ENCODE measurements around the gene GRK4.
"Not testable (repeated sequence)": the region's sequence is repeated elsewhere in the genome, so short reads cannot be mapped to it uniquely, and the experiment has no call there.

Gene GRK4

GRCh38 chr4:2942037-2942531 is 21.3 kb upstream of the GRK4 start:
- no peak for DNase-seq (ENCODE audit: low read depth in 2 of 2)

- DNase-seq (ENCODE audit: low read depth in 2 of 2) = no peak
These were observed 20.6 kb upstream of the GRK4 start for GRCh38 chr4:2942532-2943363.

- no peak for DNase-seq (ENCODE audit: low read depth in 2 of 2)
These were observed 19.8 kb upstream of the GRK4 start for GRCh38 chr4:2943364-2944090.

GRCh38 chr4:2944091-2944482 is 19.3 kb upstream of the GRK4 start:
- DNase-seq (ENCODE audit: low read depth in 2 of 2) = no peak

- no peak for DNase-seq (ENCODE audit: low read depth in 2 of 2)
These were observed 18.5 kb upstream of the GRK4 start for GRCh38 chr4:2944586-2945526.

DNA sequence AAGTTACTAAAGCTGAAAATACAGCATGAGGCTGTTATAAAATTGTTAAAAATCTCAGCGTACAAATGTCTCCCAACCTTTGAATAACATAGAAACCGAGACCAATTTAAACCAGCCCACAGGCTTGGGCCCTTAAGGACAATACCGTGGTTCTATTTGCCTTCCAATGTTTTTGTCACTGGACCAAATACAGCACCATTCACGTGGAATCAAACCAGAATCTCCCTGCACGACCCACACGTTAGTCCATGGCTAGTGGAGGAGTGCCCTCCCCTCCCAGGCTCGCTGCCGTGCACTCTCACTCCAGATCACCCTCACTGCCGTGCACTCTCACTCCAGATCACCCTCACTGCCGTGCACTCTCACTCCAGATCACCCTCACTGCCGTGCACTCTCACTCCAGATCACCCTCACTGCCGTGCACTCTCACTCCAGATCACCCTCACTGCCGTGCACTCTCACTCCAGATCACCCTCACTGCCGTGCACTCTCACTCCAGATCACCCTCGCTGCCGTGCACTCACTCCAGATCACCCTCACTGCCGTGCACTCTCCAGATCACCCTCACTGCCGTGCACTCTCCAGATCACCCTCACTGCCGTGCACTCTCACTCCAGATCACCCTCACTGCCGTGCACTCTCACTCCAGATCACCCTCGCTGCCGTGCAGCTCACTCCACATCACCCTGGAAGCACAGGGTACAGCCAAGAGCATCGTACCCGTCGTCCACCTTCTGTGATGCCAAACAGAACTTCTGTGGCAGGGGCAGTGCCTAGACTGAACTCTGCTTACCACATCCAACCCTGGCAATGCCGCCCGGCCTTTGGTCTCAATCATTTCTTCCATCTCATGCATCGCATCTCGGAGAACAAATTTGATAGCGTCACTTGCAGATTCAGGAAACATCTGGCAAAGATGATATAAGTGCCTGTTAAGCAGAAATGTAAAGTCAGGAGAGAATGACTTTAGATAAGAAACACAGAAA is 17.5 kb upstream of the GRK4 start:
- DNase-seq (ENCODE audit: low read depth in 2 of 2) = not testable (repeated sequence)

GRCh38 chr4:2946812-2947600 is 16.4 kb upstream of the GRK4 start:
- no peak for DNase-seq (ENCODE audit: low read depth in 2 of 2)

GRCh38 chr4:2947926-2948325 is 15.4 kb upstream of the GRK4 start:
- DNase-seq (ENCODE audit: low read depth in 2 of 2) = no peak

- no peak for DNase-seq (ENCODE audit: low read depth in 2 of 2)
These were observed 14.2 kb upstream of the GRK4 start for GRCh38 chr4:2948895-2949781.

DNA sequence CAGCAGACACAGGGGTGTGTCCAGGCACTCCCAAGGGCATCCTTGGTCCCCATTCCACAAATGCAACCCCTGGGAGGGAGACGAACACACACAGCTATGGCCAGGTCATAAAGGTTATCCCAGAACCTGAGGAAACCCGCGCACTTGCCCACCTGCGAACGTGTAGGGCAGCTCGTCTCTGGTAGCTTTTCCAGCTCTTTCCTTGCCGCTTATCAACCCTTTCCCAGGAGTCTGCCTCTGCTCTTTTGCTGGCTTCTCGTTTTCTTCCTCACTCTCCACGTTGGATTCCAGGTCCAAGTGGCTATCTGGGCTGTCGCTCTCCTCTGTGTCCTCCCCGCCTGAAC is 13.6 kb upstream of the GRK4 start:
- DNase-seq (ENCODE audit: low read depth in 2 of 2) = no peak

DNA sequence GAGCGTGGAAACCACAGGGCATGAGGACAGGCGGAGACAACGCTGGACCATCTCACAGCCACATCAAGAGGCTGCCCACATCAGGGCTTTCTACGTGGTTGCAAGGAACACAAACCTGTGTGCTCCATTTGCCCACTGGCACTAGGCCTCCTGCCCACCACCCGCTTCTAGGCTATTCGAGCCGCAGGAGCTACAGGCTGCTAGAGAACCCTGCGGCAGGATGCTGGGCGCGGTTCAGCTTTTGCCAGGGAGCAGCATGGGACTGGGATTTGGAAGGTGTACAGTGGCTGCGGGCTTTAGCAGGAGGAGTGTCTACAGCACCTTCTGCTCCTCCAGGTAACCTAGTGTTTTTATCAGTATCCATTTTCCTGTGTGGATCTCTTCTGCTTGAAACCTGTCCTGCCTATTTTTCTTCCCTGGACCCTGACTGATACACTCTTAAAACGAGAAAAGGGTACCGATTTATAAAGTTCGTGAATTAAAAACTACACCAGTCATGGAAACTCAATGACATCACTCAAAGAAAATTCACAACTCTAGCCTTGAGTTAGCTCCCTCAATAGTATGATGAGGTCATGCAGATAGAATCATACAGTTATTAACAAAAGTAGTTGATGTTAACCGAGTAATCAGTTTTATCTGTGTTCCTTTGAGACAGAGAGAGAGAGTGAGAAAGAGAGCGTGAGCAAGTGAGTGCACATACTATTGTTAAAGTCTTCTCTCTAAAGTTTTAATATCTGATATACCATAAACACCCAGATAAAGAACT is 13.0 kb upstream of the GRK4 start:
- no peak for DNase-seq (ENCODE audit: low read depth in 2 of 2)

DNA sequence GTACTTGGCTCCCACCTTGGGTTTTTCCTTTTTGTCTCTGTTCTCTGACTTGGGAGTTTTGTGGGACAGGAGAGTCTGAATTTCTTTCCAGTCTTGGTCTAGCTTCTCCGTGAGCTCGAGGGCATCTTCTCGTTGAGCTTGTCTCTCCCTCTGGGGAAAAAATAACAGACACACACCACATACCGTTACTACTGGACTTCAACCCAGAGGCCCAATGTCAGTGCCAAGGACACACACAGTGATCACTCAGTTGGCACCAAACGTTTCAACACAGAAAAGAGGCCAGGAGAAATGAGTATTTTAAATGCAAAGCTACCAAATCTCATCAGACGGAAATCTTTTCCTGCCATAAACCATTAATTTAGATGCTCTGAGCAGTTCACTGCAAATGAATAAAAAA is 9.9 kb upstream of the GRK4 start:
- DNase-seq (ENCODE audit: low read depth in 2 of 2) = no peak

GRCh38 chr4:2954358-2955185 is 8.8 kb upstream of the GRK4 start:
- DNase-seq (ENCODE audit: low read depth in 2 of 2) = no peak

- not testable (repeated sequence) for DNase-seq (ENCODE audit: low read depth in 2 of 2)
These were observed 8.0 kb upstream of the GRK4 start for GRCh38 chr4:2955186-2956044.

DNA sequence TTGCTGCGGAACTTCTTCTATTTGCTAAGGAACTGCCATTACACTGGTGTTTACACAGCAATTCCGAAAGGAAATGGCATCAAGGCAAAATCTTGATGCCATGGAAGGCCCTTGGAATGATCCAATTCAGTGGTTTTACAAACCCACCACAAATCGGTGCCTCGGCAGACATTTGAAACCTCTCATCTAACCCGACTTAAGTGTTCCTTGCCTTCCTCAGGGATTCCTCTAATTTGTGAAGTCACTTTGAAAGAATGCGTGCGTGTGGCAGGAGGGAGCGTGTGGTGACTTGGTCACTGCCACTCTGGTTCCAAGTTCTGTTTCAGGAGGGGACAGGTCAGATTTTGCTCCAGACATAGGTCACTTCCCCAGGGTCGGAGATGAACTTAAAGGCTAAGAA is 4.9 kb upstream of the GRK4 start:
- no peak for DNase-seq (ENCODE audit: low read depth in 2 of 2)

GRCh38 chr4:2960450-2960849 is 2.9 kb upstream of the GRK4 start:
- not testable (repeated sequence) for DNase-seq (ENCODE audit: low read depth in 2 of 2)
